ENCODE results near the gene GABRR2.

Gene GABRR2

DNA sequence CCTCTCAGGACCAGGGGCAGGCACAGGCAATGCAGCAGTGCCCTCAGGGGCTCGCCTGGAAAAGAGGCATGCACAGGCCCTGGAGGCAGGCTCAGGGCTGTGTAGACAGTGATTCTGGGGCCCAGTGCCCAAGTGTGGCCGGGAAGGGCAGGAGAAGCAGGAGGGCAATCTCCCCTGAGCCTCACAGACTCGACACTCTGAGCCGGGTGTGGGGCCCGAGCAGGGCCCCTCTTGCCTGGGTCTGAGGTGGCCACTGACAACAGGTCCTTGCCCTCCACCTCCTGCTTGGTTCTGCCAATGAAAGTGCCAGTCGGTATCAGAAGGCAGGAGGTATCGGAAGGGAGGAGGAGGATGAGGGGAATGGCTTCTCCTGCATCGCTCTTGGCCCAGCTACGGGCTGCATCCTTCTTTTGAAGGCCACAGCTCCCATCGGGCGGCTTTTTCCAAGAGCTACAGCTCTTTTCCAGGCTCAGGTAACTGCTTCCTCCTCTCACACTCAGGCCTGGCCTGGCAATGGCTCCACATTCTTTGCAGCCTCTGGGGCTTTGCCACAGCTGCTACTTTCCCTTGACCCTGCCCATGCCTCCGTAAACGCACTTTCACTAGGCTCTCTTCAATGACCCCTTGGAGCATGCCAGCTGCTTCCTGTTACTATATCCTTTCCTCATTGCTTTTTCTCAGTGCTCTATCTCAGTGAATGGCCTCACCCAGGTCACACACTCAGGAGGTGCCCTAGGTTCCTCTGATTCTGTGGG lies 24.5 kb downstream of the GABRR2 start:
- DNase-seq, result no peak

GRCh38 chr6:89289710-89290109 lies 25.4 kb downstream of the GABRR2 start:
- DNase-seq, result no peak

DNA sequence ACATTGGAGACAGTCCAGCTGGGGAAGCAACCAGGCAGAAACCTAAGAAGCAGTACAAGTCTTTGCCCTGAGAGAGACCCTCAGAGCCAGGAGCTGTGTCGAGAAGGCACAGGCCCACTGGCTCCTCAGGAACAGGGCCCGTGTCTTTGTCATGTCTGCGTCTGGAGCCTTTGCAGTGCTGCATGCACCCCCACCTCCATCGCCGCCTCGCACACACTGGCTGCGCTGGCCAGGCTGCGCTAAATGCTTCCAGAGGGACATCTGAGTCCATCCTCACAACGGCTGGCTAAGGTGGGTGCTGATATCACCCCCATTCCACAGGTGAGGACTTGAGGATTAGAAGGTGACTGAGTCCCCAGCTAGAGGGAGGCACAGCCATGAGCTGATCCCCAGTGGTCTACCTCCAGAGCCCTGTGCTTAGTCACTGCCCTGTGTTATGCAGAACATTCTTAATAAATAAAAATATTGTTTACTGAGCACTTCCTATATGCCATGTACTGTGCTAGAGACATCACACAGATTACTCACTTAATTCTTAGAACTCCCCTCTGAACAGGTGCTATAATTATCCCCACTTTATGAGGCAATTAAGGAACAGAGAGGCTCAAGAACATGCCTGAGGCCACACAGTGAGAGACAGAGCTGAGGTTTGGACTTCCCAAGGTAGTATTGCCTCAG lies 27.6 kb downstream of the GABRR2 start:
- no peak for DNase-seq

GRCh38 chr6:89286516-89286915 lies 28.6 kb downstream of the GABRR2 start:
- DNase-seq, result no peak

DNA sequence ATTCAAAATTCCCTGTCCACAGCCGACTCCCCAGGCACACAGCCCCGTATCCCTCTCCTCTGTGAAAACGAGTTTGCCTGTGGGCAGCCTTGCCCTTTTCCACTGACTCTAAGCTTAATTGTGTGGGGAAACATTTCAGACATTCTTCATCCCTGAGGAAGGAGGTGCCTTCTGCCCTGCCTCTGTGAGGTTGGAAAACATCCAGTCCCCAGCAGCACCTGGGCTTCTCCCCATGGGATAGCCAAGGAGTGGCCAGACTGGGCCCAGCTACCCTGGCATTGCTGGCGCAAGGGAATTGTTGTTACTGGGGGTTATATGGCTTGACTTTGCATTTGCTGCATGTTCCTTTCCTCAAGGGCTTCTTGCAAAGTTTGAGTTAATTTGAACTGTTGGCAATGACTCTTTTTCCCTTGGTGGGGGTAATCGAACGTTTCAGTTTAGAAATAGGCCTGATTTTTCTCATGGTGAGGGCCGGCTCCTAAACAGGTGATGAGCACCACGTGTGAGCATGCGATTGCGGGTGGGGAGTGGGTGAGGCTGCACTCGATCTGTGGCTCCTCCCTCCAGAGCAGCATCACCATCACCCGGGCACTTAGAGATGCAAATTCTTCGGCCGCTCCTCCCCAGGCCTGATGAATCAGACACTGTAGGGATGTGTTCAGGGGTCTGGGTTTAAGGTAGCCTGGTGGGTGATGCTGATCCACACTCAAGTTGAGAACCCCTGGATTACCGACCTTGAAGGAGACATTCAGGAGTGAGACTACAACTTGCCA lies 29.9 kb downstream of the GABRR2 start:
- no peak for DNase-seq

DNA sequence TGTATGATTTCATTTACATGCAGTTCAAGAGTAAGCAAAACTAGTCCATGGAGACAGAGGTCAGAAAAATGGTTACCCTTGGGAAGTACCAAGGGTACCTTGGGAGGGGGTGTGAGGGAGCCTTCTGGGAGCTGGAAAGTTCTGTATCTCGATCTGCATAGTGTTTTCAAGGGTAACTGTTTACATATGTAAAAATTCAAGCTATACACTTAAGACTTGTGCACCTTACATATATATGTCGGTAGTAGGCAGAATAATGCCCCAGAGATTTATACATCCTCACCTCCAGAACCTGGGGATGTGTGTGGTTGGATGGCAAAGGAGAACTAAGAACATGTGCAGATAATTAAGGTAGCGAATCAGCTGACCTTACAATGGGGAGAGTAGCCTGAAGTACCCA lies 31.0 kb downstream of the GABRR2 start:
- DNase-seq, result no peak

GRCh38 chr6:89282749-89283148 lies 32.4 kb downstream of the GABRR2 start:
- DNase-seq, result no peak

DNA sequence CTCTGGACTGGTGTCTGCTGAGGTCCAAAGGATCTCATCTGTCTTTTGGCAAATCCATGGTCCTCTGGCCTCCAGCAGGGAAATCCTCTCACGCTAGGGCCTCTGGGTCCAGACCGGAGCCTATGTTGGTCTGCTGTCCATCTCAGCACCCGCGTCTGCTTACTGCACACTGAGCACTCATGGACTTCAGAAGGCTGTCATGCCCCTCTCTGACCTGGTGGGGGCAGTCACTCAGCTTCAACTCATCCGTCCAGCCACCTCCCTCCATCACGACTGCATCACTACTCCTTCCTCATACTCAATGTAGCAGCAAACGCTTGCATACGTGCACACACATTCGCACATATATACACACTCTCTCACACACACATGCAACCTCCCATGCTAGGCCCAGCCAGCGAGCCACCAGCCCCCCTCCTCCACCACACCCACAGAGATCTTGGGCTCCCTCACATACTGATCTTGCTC lies 33.3 kb downstream of the GABRR2 start:
- peak; percentile 32 for DNase-seq

DNA sequence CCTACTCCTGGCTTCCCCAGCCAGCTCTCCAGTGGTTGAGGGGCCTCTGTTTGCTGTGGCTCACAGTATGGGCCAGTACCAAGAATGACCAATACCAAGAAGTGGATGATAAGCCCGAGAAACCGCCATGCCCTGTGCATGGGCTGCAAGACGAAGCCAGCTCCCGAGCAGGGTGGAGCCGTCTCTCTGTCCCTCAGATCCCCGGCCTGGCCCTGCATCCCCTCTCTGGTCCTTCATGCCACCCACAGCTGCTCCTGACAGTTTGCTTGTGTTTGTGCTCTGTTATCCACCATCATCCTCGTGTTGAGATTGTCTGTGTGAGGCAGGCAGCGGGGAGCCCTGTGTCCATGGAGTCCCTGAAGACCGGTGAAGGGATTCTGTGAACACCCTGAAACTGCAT lies 36.1 kb downstream of the GABRR2 start:
- DNase-seq, result no peak

- no peak for DNase-seq
Measured at GRCh38 chr6:89275900-89276299, 39.2 kb downstream of the GABRR2 start.

GRCh38 chr6:89273816-89274215 lies 41.3 kb downstream of the GABRR2 start:
- no peak for DNase-seq

GRCh38 chr6:89272596-89272995 lies 42.5 kb downstream of the GABRR2 start:
- no peak for DNase-seq

- no peak for DNase-seq
Measured at GRCh38 chr6:89270951-89271721, 44.0 kb downstream of the GABRR2 start.

DNA sequence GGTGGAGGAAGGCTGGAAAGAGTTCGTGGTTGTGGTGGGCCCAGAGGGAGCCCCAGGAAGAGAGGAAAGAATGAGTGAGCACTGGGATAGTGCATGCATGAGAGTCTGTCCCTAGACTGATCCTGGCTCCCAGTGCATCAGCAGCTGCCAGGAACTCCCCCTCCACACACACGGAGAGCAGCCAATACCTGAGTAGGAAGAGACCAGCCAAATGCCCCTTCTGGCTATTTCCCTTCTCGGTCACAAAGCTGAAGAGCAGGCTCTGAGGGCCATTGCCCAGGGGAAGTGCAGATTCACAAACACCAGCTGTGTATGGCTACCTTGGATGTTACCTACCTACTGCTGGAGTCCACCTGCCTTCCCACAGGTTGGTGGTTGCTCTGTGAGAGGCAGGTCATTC lies 45.1 kb downstream of the GABRR2 start:
- no peak for DNase-seq

DNA sequence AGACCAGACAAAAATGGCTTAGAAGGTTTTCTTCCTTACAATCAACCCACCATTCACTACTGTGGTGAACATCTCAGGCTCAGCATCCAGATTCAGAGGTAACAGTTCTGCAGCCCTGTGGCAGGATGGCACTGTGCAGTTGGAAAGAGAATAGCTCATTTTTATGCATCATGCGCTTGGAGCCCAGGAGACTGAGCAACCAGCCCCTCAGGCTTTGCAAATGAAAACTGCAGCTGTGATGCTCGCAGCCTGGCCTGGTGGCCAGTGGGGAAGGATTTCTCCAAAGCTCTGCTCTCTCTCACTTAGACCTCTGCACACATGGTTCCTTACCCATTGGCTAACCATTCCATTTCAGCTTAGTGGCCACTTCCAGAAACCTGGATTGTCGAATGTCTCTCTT lies 45.8 kb downstream of the GABRR2 start:
- no peak for DNase-seq

- DNase-seq, result no peak
Measured at GRCh38 chr6:89268776-89269175, 46.3 kb downstream of the GABRR2 start.

- no peak for DNase-seq
Measured at GRCh38 chr6:89267918-89268317, 47.2 kb downstream of the GABRR2 start.

DNA sequence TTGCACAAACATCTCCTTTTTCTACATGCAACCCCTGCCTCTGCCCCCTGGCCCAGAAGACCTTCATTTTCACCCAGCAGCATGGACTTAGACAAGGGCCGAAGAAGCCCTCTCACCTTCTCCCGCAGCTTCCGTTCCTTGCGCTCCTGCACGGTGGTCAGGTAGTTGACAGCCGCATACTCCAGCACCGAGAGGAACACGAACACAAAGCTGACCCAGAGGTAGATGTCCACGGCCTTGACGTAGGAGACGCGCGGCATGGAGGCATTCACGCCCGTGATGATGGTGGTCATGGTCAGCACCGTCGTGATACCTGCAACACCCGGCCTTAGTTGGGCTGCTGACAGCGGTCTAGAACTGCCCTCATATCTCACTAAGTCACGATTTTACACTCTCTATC lies 50.8 kb downstream of the GABRR2 start:
- DNase-seq, result no peak

- DNase-seq, result no peak
Measured at GRCh38 chr6:89260832-89261231, 54.3 kb downstream of the GABRR2 start.

DNA sequence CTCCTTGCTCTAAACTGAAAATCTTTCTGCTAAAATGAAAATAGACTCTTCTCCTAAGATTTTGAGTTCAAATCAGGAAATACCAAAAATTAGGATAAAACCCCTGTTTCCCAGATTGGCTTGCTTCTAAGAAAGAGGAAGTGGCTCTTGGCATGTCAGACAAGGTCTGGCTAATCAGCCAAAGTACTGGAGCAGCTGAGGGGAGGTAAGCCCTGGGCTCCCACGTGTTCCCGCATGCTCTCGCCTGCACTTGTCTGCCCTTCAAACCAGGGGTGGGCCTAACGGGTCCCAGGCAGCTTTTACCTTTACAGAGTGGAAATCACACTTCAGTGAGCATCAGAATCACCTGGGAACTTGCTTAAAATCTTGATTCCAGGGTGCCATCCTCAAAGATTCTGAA lies 54.8 kb downstream of the GABRR2 start:
- no peak for DNase-seq

- no peak for DNase-seq
Measured at GRCh38 chr6:89258912-89259311, 56.2 kb downstream of the GABRR2 start.

DNA sequence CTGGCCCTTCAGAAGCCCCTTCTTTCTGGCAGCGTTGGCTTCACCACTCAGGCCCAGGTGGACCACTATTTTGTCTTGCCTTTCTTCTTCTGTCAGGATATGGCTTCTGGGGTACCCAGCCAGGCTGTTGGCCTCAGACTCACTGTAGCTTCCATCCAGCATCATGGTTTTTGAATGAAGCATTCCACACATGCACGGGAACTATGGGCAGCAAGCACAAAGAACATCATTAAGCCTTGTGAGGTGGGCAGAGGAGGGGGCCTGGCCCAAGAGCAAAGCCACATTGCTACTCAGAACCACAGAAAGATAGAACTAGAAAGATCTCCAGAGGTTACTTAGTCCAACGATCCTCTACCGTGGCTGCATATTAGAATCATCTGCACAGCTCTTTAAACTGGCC lies 57.3 kb downstream of the GABRR2 start:
- no peak for DNase-seq

DNA sequence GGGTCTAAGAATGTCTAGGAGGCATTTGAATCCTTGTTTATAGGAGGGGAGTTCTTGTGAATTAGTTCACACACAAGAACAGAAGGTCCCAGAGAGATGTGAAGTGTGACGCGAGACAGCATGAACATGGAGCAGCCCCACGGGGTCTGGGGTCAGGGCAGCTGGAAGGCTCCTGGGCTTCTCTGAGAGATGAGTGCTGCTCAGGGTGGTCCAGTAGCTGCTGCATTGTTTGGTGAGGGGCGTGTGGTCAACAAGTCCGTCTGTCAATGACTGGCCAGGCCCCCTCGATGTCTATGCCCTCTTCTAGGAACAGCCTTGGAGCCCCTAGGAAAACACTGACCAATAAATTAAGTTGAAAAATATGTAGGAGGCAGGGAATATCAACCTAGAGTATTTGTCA lies 57.8 kb downstream of the GABRR2 start:
- no peak for DNase-seq
